GM19468 (cell line): ENCODE data around the gene IGSF9.

Experiments
- ATAC-seq: cut with Tn5 transposase; IDR thresholded peaks from one replicate; pipeline ENCODE4 v1.9.1; 2021; ENCODE audit warnings: mild to moderate bottlenecking, moderate library complexity, moderate number of reproducible peaks; ENCODE audit not compliant: unreplicated experiment; ENCODE audit errors: extremely low read depth

Gene IGSF9

DNA sequence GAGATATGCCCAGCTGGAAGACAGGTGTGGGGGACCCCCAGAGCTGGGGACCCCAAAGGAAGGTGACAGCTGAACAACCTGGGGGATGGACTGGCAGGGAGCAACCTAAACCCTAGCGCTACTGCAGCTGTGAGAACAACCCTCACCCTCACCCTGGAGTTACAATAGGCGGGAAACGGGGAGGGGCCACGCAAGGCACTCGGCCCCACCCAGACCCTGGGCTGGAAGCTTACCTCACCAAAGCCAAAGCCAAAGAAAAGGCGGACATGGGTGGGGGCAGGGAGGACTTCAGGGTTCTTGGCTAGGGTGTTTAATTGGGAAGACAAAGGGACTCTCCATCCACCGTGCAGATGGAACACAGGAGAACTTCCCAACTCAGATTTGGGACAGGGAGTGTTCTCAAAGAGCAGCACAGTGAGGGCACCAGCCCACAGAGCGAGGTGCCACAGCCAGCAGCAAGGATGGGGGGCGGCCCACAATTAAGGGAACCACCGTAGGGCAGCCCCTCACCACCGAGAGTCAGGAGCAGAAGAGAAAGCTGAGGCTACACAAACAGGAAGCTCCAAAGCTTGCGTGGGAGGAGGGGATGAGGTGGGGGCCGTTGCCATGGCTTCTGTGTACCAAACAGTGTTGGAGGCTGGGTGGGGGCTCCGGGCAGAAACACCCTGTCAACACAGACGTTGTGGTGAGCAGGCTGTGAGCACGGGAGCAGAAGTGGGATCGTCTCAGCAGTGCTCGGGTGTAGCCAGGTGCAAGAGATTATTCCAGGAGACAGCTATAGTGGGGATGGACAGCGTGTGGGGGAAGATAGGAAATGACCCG, 22.0 kb downstream of the IGSF9 start:
- ATAC-seq, result no peak

DNA sequence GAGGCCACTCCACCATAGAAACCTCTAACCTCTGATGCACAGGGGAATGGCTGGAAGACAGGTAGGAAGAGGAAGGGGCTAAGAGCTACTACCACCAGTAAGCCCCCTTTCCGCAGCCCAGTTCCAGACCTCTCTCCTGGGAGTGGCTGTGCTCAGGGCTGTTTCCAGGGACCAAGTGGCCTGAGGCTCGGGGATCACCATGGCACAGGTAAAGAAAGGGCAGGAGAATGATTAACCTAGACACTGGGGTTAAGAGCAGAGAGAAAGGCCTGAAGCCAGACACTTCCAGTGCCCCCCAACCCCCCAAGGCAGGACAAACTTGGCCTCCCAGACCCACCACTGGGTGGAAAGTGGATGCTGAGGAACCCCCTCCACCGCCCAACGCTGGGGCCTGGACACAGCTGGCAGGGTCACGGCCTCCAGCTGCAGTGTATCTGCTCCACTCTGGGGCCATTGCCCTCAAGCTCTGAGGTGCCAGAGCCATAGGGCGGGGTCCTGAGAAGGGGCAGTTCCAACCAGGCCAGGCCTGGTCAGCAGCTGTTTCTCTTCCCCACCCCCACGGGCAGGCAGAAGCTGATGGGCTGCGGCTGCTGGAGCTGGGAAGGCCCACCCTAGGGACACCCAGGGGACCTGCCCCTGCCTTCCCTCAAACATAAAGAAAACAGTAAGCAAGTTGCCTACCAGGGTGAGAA, 22.8 kb downstream of the IGSF9 start:
- ATAC-seq, result no peak

DNA sequence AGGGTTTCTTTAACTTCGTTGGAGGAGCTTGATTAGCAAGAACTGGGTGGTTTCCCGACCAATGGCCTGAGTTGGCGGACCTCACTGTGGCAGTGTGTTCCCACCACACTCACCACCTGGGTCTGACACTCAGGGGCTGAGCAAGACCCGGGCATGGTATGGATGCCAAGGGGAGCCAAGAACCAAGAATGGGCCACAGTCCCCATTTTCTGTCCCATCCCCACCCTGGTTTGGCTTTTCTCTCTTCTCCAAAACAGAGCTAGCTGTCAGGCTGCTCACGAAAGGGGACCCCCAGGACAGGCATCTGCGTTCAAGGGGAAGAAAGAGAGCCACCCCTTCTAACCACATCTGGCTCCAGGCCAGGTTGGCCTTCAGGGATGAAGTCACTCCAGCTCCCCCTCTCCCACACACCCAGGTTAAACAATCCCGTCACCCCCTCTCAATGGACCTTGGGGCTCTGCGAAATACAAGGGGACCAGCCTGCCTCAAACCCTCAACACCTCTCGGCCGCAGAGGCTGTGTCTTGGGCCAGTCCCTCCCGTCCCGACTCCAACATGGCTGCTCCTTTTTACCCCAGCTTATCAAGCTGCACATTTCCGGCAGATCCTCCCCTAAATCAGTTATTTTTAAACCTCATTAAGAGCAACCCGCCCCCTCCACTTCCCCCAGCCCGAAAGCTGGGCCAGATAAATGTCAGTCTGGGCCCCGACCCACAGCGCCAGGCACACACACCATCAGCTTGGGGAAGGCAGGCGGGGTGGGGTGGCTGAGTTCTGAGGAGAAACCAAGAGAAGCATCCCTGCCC, 23.5 kb downstream of the IGSF9 start:
- ATAC-seq, result no peak

DNA sequence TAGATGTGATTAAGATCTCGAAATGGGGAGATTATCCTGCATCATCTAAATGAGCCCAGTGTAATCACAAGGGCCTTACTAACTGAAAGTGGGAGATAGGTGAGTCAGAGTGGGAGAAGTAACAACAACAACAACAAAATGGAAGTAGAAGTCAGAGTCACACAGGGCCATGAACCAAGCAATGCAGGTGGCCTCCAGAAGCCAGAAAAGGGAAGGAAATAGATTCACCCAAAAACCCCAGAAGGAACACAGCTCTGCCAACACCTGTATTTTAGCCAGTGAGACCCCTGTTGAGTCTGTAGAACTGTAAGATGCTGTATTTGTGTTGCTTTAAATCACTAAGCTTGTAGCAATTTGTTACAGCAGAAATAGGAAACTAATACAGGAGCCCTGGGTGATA, 24.2 kb downstream of the IGSF9 start:
- no peak for ATAC-seq

DNA sequence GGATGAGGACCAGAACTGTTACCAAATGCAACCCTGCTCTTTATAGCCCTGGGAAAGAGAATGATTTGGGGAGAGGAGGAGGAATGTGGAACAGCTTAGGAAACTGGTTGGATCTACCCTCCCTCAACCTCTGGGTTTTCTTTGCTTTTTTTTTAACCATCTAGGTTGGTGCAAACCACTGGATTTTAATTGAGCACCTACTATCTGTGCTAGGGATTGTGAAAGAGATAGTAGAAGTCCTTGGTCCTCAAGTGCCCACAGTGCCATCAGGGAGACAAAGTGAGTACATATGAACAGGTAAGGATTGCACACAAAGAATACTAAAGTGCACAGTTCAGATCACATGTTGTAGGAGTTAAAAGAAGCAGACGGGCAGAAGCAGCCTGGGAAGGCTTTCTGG, 24.8 kb downstream of the IGSF9 start:
- no peak for ATAC-seq

DNA sequence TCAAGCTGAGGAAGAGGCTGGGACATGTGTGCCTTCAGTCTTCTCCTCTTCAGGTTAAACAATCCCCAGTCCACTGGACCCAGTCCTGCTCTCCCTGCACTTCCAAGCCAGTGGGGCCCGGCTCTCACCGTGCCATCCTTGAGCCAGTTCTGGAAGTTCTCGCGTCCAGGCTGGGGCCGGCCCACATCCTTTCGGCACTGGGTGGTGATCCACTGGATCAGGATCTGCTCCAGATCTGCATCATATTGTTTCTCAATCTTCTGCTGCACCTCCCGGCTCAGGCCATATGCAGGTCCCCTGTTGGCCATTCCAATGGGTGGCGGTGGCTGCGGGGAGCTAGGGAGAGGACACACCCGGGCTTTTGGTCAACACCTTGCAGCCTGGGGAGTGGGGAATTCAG, 25.2 kb downstream of the IGSF9 start:
- no peak for ATAC-seq

DNA sequence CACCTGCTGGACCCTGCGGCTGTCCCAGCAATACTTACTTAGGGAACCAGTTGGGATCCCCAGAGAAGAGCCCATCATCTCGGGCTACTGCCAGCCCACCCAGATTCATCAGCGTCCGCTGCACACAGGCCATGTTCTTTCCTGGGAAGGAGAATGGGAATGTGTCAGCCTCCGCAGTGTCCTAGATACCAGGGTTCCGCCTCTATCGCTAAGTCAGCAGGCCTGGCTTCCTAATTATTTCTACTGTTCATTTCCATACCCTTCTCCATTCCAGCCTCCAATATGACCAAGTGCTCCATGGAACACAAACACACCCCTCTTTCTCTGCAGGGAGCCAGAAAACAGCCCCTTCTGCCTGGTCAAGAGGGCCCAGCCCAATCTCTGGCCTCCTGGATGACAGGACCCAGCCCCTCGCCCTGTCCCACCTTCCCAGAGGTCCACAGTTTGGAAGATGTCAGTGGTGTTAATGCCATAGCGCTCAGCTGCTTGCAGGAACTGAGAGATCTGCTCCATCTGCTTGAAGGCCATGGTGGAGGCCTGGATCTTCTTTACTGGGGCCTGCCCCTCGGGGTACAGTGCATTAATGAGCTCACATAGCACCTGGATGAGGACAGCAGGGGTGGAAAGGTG, 26.1 kb downstream of the IGSF9 start:
- ATAC-seq, result no peak

DNA sequence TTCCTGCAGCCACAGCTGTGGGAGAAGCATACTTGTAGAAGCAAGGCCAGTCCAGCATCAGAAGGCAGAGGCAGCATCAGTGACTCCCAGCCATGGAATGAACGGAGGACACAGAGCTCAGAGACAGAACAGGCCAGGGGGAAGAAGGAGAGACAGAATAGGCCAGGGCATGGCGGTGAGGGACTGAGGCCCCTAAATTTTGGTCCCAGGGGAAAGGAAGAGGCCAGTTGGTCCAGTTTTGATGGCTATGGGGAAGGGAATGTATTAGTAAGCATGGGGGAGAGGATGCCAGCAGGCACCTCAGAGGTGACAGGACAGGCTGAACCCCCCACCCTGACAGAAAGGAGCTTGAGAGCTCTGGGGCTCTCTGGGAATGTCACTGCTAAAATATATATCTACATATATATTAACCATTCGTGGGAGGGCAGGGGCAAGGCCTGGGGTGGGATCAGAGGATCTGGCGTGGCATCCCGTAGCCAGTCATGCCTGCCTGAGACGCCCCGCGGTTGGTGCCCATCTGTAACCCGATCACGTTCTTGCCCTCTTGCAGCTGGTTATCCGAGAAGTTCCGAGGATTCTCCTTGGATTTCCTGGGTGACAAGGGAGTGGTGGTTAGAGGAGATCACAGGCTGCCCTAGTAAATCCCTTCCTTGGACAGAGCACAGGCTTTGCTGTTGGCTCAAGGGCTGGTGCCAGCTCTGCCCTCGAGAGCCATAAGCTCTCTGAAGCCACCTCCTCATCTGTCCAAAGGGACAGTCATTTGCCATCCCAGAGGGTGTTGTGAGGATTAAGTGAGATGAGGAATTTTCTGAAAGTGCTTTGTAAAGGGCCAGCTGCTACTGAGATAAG, 26.8 kb downstream of the IGSF9 start:
- ATAC-seq, result no peak

DNA sequence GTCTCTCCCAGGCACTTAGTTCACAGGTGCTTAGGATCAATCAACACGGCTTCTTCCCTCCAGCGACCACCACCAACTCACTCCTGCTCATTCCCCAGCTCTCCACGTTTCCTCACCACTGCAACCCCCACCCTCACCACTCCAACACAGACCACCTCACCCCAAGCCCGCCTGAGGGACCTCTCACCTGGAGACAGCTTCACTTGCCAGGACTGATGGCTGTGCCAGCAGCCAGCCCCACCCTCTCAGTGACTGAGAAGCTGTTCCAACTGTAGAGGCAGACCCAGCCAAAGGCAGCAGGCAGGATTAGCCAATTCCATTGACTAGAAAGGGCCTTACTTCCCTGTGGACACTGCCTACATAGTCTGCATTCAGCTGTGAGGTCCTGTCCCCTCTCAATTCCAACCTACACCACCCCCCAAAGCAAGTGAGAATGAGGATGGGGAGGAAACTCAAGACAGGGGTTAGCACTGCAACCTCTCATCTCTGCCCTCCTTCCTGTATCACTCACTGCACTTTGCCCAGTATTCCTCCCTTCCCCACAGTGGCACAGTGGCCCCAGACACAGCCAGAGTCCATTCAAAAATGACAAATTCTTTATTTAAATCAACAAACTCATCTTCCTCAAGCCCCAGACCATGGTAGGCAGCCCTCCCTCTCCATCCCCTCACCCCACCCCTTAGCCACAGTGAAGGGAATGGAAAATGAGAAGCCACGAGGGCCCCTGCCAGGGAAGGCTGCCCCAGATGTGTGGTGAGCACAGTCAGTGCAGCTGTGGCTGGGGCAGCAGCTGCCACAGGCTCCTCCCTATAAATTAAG, 27.7 kb downstream of the IGSF9 start:
- ATAC-seq, result no peak

DNA sequence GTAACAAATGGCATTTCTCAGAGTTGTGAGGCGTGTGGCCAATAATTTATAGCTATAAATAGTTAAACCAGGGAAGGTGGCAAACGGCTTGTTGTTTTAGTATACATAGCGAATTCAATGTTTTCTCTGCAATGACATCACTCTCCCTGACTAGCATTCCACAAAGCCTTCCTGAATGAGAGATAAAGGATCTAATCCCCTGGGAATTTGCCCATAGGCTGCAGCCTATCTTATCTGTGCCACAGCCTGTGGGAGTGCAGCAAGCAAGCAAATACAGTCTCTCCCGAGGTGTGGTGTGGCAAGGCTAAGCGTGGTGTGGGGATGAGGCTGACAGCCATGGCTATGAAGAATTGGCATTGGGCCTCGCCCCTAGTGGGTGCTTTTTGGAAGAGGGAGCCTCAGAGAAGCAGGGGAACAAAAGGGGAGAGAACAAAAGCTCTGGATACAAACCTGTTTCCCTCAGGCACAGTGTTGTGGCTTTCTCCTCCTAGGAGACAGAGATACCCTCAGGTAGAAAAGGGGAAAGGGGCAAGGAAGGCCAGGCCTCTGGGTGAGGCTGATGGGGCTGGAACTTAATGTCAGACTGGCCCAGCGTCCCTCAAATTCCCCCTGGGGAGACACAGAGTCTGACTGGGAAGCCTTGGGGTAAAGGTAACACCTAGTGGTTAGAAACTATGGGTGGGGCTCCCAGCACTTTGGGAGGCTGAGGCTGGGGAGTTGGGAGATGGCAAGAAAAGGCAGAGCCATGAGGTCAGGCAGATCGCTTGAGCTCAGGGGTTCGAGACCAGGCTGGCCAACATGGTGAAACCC, 29.0 kb downstream of the IGSF9 start:
- ATAC-seq, result no peak

DNA sequence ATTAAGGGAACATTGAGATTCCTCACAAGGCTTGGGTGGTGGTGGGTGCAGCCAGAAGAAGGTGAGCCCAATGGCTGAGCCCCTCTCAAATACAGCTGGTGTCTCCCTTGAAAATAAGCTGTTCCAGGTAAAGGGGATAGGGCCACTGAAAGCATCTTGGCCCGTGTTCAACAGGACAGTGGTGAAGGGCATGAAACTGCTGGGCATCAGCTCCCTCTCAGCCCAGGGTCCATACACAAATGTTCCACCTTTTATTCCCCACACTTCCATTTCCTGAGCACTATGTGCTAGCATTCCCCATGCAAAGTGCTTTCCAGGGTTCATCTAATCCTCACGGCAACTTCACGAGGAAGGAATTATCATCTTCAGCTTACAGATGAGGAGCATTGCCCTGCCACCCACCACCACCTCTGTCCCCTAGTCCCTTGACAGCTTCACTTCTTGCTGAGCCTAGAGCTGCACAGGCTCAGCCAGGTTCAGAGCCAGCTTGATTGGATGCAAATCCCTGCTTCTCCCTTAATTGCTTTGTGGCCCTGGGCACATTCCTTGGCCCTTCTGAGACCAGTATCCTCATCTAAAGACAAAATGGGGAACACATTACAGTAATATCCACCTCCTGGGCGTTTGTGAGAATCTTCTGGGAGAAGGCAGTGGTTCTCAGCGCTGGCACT, 29.7 kb downstream of the IGSF9 start:
- ATAC-seq, result no peak

DNA sequence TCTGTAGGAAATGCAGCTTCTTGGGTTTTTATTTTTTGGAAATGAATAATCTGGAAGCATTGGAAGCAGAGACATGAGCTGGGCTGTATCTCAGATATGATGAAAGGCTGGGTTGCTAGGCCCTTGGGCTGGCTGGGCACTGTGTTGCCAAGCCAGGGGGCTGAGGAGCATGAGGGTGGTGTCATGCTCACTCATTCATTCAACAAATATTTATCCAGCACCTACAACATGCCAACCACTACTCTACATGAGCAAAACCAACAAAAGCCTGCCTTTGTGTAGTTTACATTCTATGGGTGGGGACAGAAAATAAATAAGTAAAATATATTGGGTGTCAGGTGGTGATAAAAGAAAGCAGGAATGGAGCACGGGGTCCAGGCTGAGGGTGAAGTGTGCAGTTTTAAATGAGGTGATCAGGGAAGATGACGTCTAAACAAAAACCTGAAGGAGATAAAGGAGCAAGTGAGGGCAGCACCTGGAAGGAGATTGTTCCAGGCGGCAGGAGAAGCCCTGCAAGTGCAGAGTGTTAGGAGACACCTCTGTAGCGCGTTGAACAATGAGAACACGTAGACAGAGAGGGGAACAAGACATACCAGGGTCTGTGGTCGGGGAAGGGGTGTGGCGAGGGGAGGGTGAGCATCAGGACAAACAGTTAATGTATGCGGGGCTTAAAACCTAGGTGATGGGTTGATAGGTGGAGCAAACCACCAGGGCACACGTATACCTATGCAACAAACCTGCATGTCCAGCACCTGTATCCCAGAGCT, 31.0 kb downstream of the IGSF9 start:
- ATAC-seq, result no peak

DNA sequence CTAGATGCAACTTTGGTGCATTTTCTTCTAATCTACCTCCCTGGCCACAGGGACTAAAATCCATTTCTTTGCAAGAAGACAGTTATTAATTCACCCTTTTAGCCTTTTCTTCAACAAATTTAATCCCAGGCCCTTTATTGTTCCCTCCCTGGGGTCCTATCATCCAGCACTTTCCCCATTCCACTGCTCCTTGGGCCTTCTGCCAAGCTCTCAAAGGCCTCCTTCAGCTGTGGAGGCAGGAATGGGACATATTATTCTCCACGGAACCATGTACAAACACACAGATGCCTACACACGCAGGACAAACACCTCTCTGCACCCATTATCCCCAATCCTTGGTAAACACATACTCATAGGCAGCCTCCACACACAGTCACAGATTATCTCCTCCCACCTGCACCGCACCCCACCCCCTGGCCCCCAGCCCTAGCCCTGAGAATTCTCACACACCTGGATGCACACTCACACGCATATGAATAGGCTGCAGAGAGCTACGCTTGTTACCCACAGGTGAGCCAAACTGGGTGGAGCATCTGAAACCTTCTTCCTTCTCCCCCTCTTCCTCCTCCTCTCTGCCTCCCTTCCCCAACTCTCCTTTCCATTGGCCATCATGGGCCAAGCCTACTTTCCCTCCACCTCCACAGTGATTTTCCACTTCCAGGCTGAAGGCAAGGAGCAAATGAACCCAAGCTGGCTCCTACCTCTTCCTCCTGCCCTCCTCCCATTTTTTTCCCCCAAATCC, 31.8 kb downstream of the IGSF9 start:
- no peak for ATAC-seq

DNA sequence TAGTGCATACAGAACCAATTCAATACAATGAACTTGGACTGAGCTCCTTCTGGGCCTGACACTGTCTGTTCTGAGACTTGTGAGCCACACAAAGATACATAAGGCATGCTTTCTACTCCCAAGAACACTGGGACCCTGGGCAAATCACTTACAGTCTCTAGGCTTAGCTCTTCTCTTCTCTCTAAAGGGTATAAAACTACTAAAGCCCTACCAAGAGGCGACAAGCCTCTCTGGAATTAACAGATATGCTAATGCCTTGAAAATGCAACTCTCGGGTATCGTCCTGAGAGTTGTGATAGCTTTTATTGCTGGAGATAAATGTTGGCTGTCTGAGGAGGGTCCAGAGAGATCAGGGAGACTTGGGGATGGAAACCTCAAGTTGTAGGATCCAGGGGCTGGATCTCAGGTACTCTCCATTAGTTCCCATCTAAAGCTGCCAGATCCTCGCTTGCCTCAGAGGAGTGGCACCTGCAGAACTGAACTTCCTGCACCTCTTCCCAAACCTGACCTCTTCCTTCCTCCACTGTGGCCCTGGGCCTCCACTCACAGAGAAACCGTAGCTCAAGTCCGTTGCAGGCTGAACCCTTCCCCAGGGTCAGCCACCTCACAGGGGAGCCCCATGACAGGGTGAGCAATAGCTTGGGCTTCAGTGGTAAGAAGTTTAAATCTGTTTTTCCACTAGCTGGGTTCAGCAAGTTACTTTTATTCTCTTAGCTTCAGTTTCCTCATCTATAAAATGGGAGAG, 33.9 kb downstream of the IGSF9 start:
- no peak for ATAC-seq
